GM21723 (cell line): ENCODE data around the gene PRPS1L1.
A peak's percentile ranks its signal among the peaks of the same experiment; 100 is the strongest.

Source experiments
- ATAC-seq: cut with Tn5 transposase; IDR thresholded peaks from one replicate; pipeline ENCODE4 v1.9.1; 2021; ENCODE audit warnings: mild to moderate bottlenecking, moderate library complexity; ENCODE audit not compliant: unreplicated experiment

The PRPS1L1 gene

DNA sequence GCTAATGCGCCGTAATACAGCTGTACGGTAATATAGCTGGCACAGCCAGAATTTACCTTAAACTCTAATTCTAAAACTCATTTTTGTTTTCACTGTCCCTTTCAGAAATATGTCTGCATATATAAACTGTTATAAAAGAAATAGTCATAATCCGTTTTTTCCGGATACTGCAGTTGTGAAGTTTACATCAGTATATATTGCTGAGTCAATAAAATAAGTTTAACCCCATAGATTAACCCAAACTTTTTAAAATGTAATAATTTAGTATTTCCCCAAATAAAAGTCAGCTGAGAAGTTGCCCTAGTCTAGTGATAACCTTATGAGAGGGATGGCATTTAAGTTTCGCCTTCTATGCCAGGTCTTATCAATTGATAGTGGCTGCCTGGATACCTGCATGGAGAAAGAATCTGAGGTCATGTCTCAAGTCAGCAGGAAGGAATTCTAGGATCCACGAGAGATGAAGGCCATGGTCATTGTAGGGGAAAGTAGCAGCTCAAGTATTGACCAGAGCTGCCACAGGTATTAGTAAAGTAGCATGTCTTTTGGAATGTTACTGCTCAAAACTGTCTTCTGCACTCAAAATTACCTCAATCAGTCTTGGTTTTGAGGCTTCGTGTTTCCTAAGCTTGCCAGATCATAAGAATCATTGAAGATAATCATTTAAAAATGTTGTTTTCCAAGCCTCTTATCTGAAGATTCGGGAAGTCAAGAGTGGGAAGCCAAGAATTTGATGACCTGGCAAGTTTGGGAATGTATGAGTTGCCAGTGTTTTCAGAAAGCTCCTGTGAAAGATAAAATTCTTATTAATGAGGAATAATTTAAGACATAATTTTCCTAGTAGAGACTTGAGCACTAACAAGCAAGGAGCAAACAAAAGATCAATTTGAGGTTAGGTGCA, 10.8 kb downstream of the PRPS1L1 start:
- ATAC-seq: no peak

DNA sequence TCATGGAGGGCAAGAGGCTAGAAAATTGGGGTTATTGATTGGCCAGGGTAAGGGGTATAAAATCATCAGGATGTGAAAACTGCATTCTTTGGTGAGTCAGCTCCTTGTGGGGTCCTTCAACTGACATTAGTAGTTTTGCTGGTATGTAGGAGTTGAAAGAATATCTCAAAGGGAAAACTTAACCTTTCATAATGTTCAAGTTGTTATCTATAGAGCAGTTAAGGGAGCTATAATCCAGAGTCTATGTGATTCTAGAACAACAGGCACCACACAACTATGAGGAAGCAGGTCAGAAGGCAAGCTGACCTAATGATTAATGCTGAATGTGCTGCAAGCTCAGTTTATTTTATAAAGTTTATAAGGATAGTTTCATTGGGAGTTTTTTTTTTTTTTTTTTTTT, 13.7 kb downstream of the PRPS1L1 start:
- ATAC-seq: no peak

DNA sequence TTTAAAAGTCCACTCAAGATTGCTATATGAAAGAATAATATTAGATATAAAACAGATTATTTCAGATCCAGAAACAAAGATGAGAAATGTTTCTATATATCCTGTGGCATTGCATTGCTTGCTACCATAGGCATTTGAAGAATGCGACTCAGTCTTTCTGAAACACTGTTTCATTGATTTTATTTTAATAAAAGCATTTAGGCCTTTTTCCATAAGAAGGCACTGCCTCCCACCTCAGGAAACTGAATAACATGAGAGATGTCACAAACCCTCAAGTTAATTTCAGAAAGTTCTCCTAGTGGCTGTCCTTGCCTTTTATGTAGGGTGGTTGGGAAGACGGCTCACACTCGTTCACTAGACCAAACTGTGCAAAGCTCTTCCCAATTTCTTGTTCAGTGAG, 23.3 kb downstream of the PRPS1L1 start:
- no peak for ATAC-seq

DNA sequence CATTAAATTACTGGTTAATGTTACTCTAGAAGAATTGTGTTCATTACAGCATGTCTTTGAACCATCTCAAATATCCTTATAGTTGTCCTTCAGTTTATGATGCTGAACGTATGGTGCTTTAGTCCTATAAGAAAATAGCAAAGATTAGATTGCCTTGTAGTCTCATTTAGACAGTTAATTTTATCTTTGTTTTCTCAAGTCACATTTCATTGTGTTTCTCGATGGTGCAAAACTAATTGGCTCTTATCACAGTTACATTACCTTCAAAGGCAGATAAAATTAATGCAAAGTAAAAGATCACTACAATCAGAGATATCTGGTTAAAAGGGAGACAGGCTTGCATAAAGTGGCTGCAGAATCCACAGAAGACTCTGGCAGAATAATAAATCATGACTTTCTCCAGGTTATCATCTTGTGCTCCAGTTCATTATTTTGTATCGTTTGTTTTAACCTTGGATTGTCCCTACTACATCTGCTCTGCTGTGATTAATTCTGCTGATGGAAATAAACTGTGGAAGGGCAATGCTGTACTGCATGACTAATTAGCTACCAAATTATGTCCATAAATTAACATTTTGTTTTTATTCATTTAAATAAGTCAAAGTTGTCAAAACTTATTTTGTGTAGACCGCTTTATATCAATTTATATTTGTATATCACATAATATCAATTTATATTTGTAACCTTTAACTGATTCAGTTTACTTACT, 24.2 kb downstream of the PRPS1L1 start:
- ATAC-seq: no peak

DNA sequence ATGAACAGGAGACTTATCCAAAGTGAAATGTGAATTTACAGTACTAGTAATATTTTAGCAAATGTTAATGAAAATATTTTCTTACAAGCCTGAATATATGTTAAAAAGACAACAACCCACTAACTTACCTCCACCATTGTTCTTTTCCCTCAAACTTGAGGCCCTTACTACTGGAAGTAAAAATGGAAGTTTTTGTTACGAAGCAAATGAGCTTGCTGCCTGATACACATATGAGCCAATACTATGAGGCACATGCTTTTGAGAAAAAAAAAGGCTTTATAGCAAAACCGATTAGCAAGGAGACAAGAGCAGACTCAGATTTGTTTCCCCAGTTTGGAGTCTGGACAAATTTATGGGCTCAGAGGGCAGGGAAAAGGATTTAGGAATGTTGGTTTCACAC, 29.0 kb downstream of the PRPS1L1 start:
- ATAC-seq: no peak

DNA sequence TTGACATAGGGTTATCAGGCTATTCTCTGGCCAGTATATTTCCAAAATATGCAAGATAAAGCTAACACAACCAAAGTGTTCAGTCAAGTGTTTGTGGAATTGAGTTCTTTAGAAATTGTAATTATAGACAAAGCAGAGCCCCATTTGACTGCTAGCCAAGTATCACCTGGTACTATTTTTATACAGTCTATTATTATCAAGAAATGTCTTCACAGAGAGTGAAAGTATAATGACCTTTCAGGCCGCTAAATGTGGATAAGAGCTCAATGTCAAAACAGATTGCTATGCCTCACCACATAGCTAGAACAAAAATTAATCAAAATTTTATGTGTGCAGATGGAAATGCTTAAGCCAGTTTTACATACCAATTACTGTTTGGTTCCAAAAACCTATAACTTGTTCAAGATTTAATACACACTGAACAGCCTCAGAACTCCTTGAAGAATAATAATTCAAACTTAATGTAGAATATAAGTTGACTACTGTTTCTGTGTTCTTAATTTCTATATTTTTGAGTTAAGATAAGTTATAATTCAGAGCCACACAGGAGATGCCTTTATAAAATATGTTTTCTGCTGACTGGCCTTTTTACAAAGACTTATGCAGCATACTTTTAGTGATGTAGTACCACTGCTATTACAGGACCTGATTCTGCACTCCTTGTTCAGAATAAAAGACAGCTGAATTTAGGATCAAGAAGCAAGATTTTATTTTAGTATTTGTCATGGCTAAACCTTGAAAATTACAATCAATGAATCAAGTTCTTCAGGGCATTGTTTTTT, 31.0 kb downstream of the PRPS1L1 start:
- no peak for ATAC-seq

DNA sequence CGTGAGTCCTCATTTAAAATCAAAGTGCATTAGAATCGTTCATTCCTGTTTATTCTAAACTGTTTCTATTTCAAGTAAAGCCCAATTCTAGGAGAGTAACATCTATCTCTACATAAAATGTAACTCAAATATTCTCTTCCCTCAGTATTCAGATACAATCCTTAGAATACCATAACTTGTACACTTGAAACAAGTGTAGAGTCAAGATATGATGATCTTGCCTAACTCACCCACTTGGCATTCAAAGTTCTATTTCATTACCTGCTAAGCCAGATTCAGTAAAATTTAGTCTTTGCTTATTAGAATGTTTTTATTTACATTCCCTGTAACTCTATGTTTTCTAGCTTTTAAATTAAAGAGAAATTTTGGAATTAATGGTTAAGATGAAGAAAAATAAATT, 31.6 kb downstream of the PRPS1L1 start:
- no peak for ATAC-seq

DNA sequence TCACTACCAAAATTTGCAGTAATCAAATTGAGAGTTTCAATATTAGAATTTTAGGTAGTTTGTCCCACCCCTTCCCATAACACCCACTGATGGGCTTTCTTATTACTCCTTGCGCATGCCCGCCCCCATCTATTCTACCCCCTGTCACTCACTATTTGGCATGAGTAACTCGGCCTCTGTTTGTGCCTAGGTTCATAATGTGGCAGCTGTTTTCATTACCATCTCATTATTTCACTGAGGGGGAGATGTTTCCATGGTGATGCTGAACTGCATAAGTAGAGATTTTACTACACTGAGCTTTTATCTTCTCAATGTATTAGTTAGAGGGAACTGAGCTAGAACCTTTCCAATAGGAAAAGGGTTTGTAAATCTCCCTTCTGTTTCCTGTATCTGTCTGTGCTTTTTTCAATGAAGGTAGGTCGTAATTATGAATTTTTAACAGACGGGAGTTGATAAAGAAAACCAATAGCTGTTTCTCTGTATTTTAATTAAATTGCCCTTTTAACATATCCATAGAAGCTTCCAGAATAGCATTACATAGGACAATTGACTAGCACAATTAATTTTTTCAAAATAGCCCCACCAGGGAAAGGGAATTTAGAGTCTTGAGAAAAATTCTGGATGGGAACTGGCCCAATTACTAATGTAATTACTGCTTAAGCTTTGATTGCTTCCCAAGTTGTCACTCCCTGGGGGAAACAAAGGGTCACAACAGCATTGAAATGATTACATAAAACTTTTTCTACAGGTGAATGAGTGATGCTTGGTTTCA, 33.4 kb downstream of the PRPS1L1 start:
- ATAC-seq: no peak

DNA sequence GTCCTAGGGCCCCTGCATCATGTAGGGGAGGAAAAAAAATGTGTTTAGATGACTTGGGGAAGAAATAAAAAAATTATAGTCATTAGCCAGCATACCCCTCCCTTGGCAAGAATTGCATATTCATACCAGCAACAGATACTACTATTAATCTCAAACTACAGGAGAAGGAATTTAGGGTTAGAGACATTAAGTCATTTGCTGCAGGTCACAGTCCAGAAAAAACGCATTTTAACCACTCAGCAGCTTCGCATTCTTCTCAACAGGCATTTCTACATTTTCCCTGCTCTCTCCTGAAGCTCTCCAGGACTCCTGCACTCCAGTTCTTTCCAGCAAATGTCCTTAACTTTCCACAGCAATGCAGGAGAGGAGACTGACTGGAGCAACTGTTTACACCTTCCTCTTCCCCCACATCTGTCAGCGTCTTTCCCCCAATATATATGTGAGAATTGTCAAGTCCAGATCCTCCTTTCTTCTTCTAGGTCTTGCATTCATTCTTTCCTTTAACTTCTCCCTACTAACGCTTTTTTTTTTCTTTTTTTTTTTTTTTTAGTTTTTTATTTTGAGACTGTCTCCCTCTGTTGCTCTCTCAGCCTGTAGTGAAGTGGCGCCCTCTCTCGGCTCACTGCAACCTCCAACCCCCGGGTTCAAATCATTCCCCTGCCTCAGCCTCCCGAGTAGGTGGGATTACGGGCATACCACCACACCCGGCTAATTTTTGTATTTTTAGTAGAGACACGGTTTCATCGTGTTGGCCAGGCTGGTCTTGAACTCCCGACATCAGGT, 35.6 kb downstream of the PRPS1L1 start:
- ATAC-seq: peak; percentile 61

DNA sequence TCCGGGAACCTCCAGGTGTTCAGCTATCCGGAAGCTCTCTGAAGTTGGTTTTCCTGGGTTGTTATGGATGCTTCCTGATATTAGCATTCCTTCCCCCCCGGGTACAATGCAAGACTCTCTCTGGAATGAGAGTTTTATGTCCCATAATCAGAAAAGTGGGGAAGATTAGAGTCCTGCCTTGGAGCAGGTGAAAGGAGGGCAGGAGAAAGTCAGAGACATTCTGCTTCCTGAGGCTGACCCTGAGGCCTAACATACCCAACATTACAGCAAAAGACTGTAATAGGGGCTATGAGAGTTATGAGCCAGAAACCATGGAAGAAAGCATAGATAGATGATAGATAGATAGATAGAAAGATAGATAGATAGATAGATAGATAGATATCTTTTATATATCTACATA, 36.9 kb downstream of the PRPS1L1 start:
- no peak for ATAC-seq

DNA sequence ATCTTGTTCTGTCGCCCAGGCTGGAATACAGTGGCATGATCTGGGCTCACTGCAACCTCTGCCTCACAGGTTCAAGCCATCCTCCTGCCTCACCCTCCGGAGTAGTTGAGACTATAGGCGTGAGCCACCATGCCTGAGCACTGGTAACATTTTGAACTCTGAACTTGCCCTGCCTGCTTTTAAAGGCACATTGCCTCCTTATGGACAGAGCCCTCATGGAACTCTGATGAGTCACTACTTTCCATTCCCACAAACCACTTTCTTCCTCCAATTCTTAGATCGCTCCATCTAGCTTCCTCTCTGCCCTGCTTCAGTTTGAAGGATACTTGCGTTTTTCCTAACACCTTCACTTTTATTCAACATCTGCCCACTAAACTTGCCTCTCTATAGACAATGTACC, 38.1 kb downstream of the PRPS1L1 start:
- no peak for ATAC-seq

DNA sequence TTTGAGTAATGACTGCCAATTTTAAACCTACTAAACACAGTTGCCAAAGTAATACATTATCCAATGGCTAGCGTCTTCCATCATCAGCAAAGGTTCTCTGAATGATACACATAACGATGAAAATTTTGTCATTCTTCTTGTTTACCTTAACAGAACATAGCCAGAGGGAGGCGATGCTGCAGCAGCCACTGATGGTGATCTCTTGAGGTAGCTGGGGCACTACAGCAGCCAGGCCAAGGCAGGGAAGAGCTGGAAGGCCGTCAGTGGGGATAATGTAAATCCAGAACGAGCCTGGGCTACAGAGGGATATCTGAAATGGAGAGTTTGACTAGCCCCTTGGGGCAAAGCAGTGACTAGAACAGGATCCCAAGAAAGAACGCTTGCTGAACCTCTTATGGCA, 38.8 kb downstream of the PRPS1L1 start:
- no peak for ATAC-seq

DNA sequence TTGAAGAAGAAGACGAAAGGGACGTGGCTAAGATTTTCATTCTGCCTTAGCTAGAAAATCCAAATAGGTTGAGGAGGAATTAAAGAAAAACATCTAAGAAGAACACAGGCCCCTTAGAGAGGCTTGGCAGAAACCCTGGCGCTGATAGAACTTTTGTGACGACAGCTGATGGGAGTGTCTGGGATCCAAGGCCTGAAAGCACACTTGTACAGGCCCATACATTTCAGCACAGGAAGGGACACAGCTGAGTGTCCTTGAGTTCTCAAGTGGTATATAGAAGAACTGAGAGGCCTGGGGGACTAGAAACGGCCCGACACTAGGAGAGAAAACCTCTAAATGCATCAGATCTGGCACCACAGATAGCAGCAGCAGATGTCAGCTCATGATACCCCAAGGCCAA, 39.5 kb downstream of the PRPS1L1 start:
- ATAC-seq: no peak

DNA sequence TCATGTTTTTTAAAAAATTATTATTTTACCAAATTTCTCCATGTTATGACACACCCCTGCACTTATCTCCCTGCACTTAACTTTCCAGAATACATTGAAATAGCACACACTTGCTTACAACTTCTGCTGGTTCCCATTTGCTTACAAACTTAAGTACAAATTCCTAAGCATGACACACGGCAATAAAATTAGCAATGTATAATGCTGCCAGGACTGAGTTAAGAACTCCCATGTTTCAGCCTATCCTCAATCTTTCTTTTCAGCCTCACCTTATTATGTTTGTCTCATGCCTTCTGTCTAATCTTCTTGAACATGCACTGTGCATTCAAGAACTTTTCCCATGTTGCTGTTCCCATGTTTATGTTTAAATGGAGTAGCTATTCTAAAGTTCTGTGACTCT, 40.8 kb downstream of the PRPS1L1 start:
- no peak for ATAC-seq

DNA sequence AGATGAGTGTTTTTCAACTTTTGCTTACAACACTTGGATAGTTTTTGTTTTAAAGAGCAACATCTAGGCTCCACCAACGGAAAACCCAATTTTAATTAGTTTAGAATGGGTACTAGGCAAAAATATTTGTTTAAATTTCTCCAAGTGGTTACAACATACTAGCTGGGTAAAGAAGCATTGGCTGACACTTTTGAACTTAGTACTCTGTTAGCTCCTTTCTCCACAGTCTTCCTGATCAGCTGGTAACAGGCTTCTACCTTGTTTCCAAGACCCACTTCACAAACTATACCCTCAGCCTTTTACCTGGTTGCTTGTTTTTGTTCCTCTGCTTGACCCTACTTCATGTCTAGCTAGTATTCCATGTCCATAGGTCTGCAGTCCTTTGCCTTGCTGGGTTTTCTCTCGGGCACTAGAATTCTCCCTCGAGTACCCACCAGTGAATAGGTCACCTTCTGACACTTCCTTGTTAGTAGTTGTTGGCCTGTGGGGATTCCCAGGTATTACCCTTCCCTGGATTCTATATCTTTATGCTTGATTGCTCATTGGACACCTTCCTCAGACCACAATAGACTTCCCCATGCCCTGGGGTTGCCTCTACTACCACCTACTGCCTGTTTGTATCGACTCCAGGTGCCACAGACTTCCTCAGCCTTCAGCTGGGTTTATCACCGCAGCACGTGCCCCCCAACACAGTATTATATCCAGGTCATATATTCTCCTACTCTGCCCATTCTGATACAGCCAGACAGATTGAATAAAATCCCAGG, 42.0 kb downstream of the PRPS1L1 start:
- no peak for ATAC-seq

DNA sequence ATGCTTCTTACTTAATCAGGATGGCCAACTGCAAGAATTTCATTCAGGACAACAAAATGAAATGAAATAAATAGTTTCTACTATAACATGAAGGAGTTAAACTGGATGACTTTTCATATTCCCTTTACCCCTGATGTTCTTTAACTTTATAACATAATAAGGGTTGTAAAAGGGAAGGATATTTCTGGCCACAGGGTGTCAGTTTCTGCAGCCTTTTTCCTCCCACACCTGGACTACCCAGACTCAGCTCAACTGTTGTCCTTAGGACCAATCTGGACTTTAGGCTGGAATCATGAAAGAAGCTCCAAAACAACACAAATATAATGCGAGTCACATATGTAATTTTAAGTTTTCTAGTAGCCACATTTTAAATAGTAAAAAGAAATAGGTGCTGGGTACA, 43.4 kb downstream of the PRPS1L1 start:
- ATAC-seq: no peak

DNA sequence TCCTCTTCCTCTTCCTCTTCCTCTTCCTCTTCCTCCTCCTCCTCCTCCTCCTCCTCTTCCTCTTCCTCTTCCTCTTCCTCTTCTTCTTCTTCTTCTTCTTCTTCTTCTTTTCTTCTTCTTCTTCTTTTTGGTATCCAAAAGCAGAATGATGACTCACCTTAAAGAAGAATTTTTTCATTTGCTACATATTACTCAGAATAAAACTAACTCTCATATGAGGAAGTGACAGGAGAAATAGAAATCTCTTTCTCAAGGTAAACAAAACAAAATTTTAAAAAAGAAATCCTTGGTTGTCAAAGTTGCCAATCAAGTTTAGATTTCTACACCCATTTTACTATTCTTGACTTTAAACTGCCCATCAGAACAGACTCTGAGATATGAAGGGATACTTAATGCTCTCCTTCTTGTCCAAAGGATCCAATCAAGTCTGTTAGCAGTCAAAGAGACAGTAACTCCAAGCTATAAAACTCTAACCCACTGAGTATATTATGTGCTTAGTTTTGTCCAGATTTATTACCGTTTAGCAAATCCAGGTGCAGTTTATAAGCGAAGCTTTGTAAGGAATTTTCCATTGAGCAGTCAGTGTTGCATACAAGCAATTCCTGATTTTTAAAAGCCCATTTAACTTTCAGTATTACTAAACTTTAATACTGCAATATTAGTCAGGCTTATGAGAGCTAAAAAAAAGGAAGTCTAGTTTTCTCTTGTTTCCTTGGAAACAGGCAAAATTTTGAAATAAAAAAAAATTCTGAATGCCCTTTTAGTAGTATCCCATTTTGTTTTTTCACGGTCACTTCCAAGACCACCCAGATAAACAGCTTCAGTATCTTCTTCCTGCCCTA, 44.2 kb downstream of the PRPS1L1 start:
- no peak for ATAC-seq

DNA sequence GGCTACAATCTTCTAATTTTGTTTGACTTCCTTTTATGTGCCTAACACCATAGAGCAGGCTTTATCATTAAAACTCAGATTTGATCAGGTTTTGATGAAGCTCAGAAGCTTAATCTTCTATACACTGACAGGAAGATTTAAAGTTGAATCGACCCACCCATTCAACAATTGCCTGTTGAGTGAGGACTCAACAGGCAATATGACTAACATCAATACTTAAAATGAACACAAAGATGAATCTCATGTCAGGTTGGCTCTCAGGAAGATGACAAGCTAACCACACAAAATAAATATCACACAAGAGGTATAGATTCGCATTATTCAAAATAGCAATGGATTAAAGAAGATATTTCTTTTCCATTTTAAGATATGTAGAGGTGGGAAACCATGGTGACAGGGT, 50.7 kb downstream of the PRPS1L1 start:
- ATAC-seq: no peak
